GM12892 (cell line): ENCODE data around the gene RDM1.

Experiments used
- POLR2A ChIP-seq: IDR thresholded peaks from 2 replicates; pipeline ENCODE4 v1.6.1; 2011; ENCODE audit warnings: low read depth, low read length, control low read depth
- POLR2AphosphoS5 ChIP-seq: IDR thresholded peaks from 2 replicates; pipeline ENCODE4 v1.6.1; 2011; ENCODE audit warnings: low read depth, low read length, control low read depth
- TAF1 ChIP-seq: IDR thresholded peaks from 2 replicates; pipeline ENCODE4 v1.6.1; 2011; ENCODE audit warnings: low read depth, mild to moderate bottlenecking, control low read depth, low read length, borderline replicate concordance

DNA sequence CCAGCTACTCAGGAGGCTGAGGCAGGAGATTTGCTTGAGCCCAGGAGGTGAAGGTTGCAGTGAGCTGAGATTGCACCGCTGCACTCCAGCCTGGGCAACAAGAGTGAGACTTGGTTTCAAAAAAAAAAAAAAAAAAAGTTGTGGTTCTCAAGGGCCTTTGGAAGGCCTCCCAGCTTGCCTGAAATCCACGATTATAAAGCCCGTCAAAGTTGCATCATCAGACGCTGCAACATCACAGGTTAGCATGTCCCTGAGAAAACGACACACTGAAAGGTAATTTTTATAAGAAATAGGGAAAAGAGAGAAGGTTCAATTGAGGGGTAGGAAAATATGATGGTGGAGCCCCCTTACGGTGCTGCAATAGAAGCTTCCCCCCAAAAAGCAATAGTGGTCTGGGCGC is 17.5 kb upstream of the RDM1 start:
- no peak for TF ChIP-seq POLR2AphosphoS5
- TF ChIP-seq POLR2A = no peak
- no peak for TF ChIP-seq TAF1
